HL-60/S4 (cell line): ENCODE results near the gene REG4.

Experiments used
- in situ Hi-C: fragments of 300-500 bp; cut with MboI; formaldehyde crosslinking; loops from 2 replicates; pipeline ENCODE4 v1.14.3; 2022; ENCODE audit warnings: low sequenced_read_pairs

Gene REG4

GRCh38 chr1:119782631-119783325 lies 28.5 kb downstream of the REG4 start:
- in situ Hi-C loops = no loop called here

GRCh38 chr1:119781434-119782210 lies 29.6 kb downstream of the REG4 start:
- in situ Hi-C loops = no loop called here

GRCh38 chr1:119779869-119780356 lies 31.3 kb downstream of the REG4 start:
- in situ Hi-C loops = no loop called here

- in situ Hi-C loops = no loop called here
These were observed 32.2 kb downstream of the REG4 start for GRCh38 chr1:119778886-119779560.

- in situ Hi-C loops = no loop called here
These were observed 32.9 kb downstream of the REG4 start for GRCh38 chr1:119778359-119778758.

- in situ Hi-C loops = no loop called here
These were observed 36.3 kb downstream of the REG4 start for GRCh38 chr1:119774746-119775490.

- in situ Hi-C loops = no loop called here
These were observed 37.5 kb downstream of the REG4 start for GRCh38 chr1:119773711-119774241.

- in situ Hi-C loops = no loop called here
These were observed 39.0 kb downstream of the REG4 start for GRCh38 chr1:119772298-119772697.

GRCh38 chr1:119771770-119772169 lies 39.5 kb downstream of the REG4 start:
- in situ Hi-C loops = no loop called here

- in situ Hi-C loops = no loop called here
These were observed 40.2 kb downstream of the REG4 start for GRCh38 chr1:119771016-119771415.

GRCh38 chr1:119768778-119769177 lies 42.5 kb downstream of the REG4 start, which contains the start of gene HMGCS2:
TSS of gene HMGCS2 (minus strand) at chr1:119768905. CDS start at chr1:119768844, 61 bp downstream.
- in situ Hi-C loops = no loop called here

- in situ Hi-C loops = no loop called here
These were observed 43.8 kb downstream of the REG4 start for GRCh38 chr1:119767486-119767885.

- in situ Hi-C loops = no loop called here
These were observed 44.9 kb downstream of the REG4 start for GRCh38 chr1:119766374-119766794.

- in situ Hi-C loops = no loop called here
These were observed 47.0 kb downstream of the REG4 start for GRCh38 chr1:119764220-119764619.

GRCh38 chr1:119762953-119763352 lies 48.3 kb downstream of the REG4 start:
- in situ Hi-C loops = no loop called here

GRCh38 chr1:119762409-119762808 lies 48.9 kb downstream of the REG4 start:
- in situ Hi-C loops = no loop called here

- in situ Hi-C loops = no loop called here
These were observed 52.7 kb downstream of the REG4 start for GRCh38 chr1:119758584-119758983.

- in situ Hi-C loops = no loop called here
These were observed 58.7 kb downstream of the REG4 start for GRCh38 chr1:119752592-119752991.

GRCh38 chr1:119748040-119748439 lies 63.2 kb downstream of the REG4 start:
- in situ Hi-C loops = no loop called here

- in situ Hi-C loops = no loop called here
These were observed 63.8 kb downstream of the REG4 start for GRCh38 chr1:119747451-119747850.

- in situ Hi-C loops = no loop called here
These were observed 66.2 kb downstream of the REG4 start for GRCh38 chr1:119745034-119745433.
